CMK (cell line): ENCODE results near the gene SPRR5.

Experiments
- DNase-seq: peaks from one replicate; pipeline ENCODE4 v3.0.0-alpha.2; 2010; ENCODE audit warnings: low read depth

The SPRR5 gene

DNA sequence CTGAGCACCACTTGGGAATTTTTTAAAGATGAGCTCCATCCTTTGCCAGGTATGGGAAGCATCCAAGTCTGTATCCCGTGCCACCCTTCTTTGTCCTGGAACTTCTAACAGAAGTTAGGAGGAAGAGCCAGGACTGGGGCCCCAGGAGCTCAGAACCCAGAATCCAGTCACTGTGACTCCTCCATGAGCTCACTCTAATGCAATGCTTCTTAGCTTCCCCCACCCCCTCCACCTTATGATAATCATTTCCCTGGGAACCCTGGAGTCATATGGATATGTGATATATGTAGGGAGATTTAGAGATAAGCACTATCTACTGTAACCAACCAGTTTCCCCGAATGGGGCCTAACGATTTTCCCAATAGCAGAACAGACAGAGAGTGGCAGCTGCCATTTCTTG is 758 bp upstream of the SPRR5 start:
- DNase-seq, result no peak

GRCh38 chr1:152951711-152952110 is 4.7 kb downstream of the SPRR5 start:
- DNase-seq, result no peak

DNA sequence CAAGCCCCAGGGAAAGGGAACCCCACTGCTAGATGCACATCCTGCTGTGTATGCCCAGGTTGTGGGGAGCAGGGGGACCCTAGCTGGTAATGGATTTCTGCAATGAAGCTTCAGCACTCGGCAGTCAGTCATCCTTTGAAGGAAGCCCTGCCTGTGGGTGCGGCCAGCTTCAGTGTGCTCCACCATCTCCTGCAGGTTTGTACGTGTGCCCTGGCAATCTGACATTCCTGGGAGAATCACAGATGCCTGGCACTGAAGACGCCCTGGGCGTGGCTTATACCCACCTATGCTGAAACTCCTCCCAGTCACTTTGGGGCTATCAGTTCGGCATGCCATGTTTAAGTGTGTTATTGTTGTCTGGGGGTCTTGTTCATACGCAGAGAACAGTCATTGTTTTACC is 6.8 kb downstream of the SPRR5 start:
- DNase-seq, result no peak

GRCh38 chr1:152954436-152954835 is 7.4 kb downstream of the SPRR5 start:
- DNase-seq, result no peak

DNA sequence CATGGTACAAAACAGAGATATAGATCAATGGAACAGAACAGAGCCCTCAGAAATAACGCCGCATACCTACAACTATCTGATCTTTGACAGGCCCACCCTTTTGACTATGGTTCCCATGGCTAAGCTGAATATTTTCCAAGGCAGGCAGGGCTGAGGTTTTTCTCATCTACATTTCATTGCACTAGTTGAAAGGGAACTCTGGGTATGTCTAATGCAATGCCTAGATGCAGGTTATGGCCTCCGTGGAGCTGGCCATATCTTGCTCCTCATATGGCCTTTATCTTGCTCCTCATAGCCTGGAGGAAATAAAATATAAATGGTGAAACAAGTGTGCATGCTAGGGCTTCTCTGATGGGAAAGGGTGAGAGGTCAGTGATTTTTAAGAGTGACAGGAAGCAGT is 10.6 kb downstream of the SPRR5 start:
- no peak for DNase-seq

DNA sequence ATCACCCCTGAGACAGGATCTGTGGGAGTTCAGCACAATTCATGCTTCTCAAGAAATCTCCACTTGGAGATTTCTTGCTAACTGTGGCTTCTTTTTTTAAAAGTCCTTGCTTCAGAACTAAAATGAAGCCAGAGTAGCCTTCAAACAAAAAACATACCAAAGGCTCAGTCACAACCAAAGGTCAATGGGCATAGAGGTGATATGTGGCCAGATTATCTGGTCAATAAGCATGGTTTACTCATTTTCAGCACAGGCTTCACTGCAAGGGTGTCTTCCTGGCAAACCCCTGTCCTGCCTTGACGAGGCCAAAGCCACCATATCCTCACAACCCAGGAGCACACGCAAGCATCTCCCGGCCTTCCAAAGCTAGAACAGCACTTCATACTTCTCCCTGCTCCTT is 12.3 kb downstream of the SPRR5 start:
- no peak for DNase-seq

GRCh38 chr1:152959801-152960451 is 12.9 kb downstream of the SPRR5 start:
- DNase-seq, result no peak

DNA sequence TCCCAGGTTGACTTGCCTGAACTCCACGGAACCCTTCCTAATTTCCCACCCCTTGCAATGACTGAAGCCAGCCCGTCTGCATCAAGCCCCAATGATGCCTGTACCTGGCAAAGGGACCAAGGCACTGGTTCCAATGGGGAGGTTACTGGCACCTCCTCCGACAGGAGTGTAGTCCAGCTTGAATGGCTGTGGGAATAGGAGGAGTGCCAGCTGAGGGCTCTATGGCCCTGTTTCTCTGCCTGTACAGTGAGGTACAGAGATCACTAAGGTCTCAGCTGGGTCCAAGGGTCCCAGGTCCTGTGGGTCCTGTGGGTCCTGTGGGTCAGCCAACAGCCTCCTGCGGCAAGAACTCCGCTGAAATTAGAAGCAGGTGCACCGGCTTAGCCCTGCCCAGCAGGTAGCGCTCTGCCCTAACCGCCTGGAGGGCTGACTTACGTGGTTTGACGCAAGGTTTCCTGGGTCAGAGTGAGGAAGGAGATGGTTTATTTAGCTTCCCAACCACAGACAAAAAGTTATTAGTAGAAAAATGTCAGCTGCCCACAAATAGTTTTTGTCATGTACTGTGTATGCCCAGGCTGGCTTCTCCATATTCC is 13.5 kb downstream of the SPRR5 start:
- DNase-seq, result no peak

- DNase-seq, result no peak
Measured at GRCh38 chr1:152961226-152961891, 14.4 kb downstream of the SPRR5 start.

GRCh38 chr1:152962876-152963415 is 15.9 kb downstream of the SPRR5 start:
- DNase-seq, result no peak

- DNase-seq, result no peak
Measured at GRCh38 chr1:152964536-152964935, 17.5 kb downstream of the SPRR5 start.

DNA sequence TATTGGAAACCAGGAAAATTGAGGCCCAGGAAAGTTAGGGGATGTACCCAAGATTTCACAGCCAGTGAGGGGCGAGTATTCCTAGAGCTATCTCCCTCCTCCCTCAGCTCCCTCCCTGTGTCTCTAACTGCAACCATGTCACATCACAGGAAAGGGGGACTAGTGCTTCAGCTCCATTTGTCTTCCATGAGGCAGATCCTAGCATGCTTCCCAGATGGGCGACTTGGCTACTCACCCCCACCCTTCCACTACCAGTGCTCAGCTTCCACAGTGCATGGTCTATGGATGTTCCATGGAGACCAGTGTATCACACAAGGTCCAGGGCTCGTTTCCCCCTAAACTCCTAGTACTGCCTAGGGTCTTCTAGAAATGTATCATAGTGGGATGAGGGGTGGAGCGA is 18.8 kb downstream of the SPRR5 start:
- DNase-seq, result no peak

GRCh38 chr1:152967201-152967600 is 20.2 kb downstream of the SPRR5 start:
- no peak for DNase-seq

GRCh38 chr1:152968248-152968647 is 21.2 kb downstream of the SPRR5 start:
- DNase-seq, result no peak

- no peak for DNase-seq
Measured at GRCh38 chr1:152969036-152969435, 22.0 kb downstream of the SPRR5 start.

DNA sequence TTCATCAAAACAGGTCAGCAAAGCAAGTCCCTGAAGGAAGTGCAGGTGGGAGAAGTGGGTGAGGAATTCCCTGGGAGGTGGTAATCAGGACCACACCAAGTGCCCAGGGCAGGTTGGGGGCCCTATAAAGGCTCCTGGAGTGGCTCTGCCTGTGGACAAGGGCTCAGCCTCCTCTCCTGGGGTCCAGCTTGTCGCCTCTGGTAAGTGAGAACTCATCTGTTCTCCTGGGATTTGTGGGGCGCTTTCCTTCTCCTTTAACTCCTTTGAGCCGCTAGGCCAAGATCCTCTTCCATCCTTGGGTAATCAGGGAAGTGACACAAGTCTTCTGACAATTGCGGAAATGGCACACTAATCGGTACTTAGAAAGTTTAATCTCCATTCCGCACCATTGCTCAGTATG is 23.5 kb downstream of the SPRR5 start, which contains the start of gene SPRR4:
TSS of gene SPRR4 (plus strand) at position 154 of the 400 bp plus-strand sequence. CDS start 1,243 bp downstream, outside the sequence.
- DNase-seq, result no peak

GRCh38 chr1:152972196-152972886 is 25.3 kb downstream of the SPRR5 start:
- DNase-seq, result no peak

- no peak for DNase-seq
Measured at GRCh38 chr1:152976688-152977087, 29.7 kb downstream of the SPRR5 start.

DNA sequence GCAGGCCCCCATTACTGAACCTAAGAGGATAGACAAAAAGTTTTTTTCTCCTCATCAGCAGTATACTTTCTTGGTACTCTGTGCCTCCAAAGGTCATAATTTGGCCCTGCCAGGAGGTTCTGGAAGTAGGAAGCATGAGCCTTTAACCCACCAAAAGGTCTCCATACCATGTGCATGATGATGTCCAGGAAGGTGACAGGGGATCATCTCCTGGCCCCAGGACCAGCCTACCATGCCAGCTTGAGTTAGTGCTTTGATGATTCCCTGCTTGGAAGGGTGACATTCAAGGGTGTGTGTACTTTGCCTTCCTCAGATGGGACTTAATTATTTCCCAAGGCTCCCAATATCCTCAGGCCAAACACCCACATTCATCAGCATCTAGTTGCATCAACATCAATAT is 30.6 kb downstream of the SPRR5 start:
- no peak for DNase-seq

DNA sequence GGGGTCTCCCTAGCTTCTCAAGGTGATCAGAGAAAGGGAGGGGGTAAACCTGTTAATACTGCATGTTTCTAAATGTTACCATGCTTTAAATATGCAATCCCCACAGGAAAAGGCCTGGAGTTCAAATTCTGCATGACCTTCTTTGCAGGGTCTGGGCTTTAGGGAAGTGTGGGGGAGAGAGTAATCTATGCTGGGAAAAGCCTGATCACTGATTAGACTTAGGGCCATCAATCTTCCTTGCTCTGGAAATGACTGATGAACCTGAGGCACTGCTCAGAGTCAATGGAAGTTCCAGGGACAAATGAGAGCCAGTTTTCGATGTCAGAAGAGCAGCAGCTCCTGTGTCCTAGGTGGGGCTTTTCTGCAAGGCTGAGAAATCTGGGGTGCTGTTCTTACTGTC is 33.7 kb downstream of the SPRR5 start:
- no peak for DNase-seq

GRCh38 chr1:152981146-152981871 is 34.3 kb downstream of the SPRR5 start:
- DNase-seq, result no peak

DNA sequence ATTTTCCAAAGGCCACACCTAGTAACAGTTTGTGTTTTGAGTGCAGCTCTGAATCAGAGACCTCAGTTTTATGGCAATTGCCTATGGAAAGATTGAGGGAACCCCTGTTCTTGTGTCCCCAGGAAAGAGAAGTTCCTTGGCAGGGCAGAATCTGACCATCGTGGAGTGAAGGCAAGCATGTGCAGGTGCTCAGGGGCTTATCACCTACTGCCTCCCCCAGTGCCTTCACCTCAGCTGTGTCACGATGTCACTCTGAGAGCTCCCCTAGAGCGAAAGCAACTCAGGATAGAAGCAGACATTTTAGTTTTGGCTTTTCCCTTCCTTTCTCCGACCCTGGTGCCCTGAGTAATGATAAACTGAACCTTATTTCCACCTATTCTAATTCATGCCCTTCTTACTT is 35.1 kb downstream of the SPRR5 start:
- no peak for DNase-seq
